ENCODE data around the gene ATXN1.

ATXN1 gene

GRCh38 chr6:16670183-16670582 is 91.1 kb downstream of the ATXN1 start:
- H3K4me3 ChIP-seq (ENCODE audit: low read depth, low read length), result no peak overlapping the region
- POLR2A ChIA-PET, result no interaction called here
- TF ChIP-seq TCF7L2 (IDR thresholded peaks at IDR 0.05; ENCODE audit: borderline replicate concordance, low read depth, low read length) (no peak), ZBTB6 (tag by site-specific recombination; IDR thresholded peaks at IDR 0.05) (peak; percentile 38; the same call in 1 of the 2 replicates), ZFP69B (tag by site-specific recombination; IDR thresholded peaks at IDR 0.05) (no peak), ZNF596 (tag by site-specific recombination; IDR thresholded peaks at IDR 0.05) (no peak), ZSCAN18 (tag by site-specific recombination; IDR thresholded peaks at IDR 0.05) (no peak)
- H3K36me3 ChIP-seq (ENCODE audit: control insufficient read depth in 2 of 2, insufficient read depth in 1 of 2, low read length in 2 of 2), result peaks cover 0 to 3% of the 10 kb centered on the region in 2 experiments; a peak in 1 of 3 replicates
- no peak overlapping the region for H3K27ac ChIP-seq (ENCODE audit: extremely low read depth, low read depth, low read length)
- CTCF ChIA-PET, result no interaction called here
- no peaks in the 10 kb centered on the region for H3K9me3 ChIP-seq (ENCODE audit: control insufficient read depth, insufficient read depth, low read depth, low read length)
- peaks cover 26% of the 10 kb centered on the region for H3K4me1 ChIP-seq (ENCODE audit: control insufficient read depth, insufficient read depth, low read length)

GRCh38 chr6:16669227-16669626 is 92.0 kb downstream of the ATXN1 start:
- ChIA-PET POLR2A (interaction anchor here (0.6 kb wide), 1 partner anchor 18 kb away, joined by 3 read pairs; no protein-coding TSS in a partner anchor), CTCF (interaction anchor here (1.1 kb wide), 1 partner anchor 95 kb away, joined by 7 read pairs; no protein-coding TSS in a partner anchor)
- H3K27ac ChIP-seq (ENCODE audit: extremely low read depth, low read depth, low read length), result no peak overlapping the region
- TF ChIP-seq ZNF704 (tag by site-specific recombination; IDR thresholded peaks at IDR 0.05) (no peak), KLF8 (tag by site-specific recombination; IDR thresholded peaks at IDR 0.05) (no peak), ZNF792 (tag by site-specific recombination; IDR thresholded peaks at IDR 0.05) (no peak), ZNF239 (tag by site-specific recombination; IDR thresholded peaks at IDR 0.05) (no peak), ZNF645 (tag by site-specific recombination; IDR thresholded peaks at IDR 0.05) (no peak), ZNF280C (tag by site-specific recombination; IDR thresholded peaks at IDR 0.05) (no peak), ZNF146 (tag by site-specific recombination; IDR thresholded peaks at IDR 0.05) (no peak), ZNF174 (tag by site-specific recombination; IDR thresholded peaks at IDR 0.05) (no peak), ZNF660 (tag by site-specific recombination; IDR thresholded peaks at IDR 0.05) (peak; percentile 77), ZNF23 (tag by site-specific recombination; IDR thresholded peaks at IDR 0.05; ENCODE audit: borderline replicate concordance) (no peak), ZNF311 (tag by site-specific recombination; IDR thresholded peaks at IDR 0.05; ENCODE audit: borderline replicate concordance) (no peak), PRDM1 (tag by site-specific recombination; IDR thresholded peaks at IDR 0.05) (no peak), ZNF639 (tag by site-specific recombination; IDR thresholded peaks at IDR 0.05) (no peak), ZNF341 (tag by site-specific recombination; IDR thresholded peaks at IDR 0.05; ENCODE audit: low read depth) (no peak), ZNF837 (tag by site-specific recombination; IDR thresholded peaks at IDR 0.05) (no peak), ZEB2 (tag by site-specific recombination; IDR thresholded peaks at IDR 0.05) (no peak), ZNF530 (tag by site-specific recombination; IDR thresholded peaks at IDR 0.05; ENCODE audit: low read depth) (no peak), AEBP2 (tag by site-specific recombination; IDR thresholded peaks at IDR 0.05; ENCODE audit: borderline replicate concordance) (no peak), KLF16 (tag by site-specific recombination; IDR thresholded peaks at IDR 0.05) (no peak), TRIM28 (IDR thresholded peaks at IDR 0.05; ENCODE audit: borderline replicate concordance, low read length) (peak; percentile 29; the same call in 1 of the 2 replicates)

More at GRCh38 chr6:16669227-16669626, 92.0 kb downstream of the ATXN1 start:
- peaks cover 0 to 3% of the 10 kb centered on the region in 2 experiments; a peak in 1 of 3 replicates for H3K36me3 ChIP-seq (ENCODE audit: control insufficient read depth in 2 of 2, insufficient read depth in 1 of 2, low read length in 2 of 2)
- H3K4me3 ChIP-seq (ENCODE audit: low read depth, low read length), result no peak overlapping the region
- H3K9me3 ChIP-seq (ENCODE audit: control insufficient read depth, insufficient read depth, low read depth, low read length), result no peaks in the 10 kb centered on the region
- peaks cover 24% of the 10 kb centered on the region for H3K4me1 ChIP-seq (ENCODE audit: control insufficient read depth, insufficient read depth, low read length)
